A172 (cell line): ENCODE results near the gene SLC4A2. TPM values are rescaled to one million over a fixed set of nuclear protein-coding genes. Genes with fewer than 3 reads are reported as not detected.

ENCODE experiments used
- total RNA-seq: library from RNA; depleted of rRNA; stranded (reverse); fragments of >200 nt; shearing (Covaris generic); gene quantifications from 2 replicates; pipeline ENCODE4 v1.2.3, GENCODE V29; 2014; rRNA removed

SLC4A2 gene
- total RNA-seq, 1 experiment from 2014 or later, result 238 TPM

Other genes starting within 250 kb of the SLC4A2 start
- gene AOC1, start 207.1 kb upstream of the SLC4A2 start, total RNA-seq, result not detected in 2 replicates
- 1.7 and 3.5 TPM in 2 replicates for gene KCNH2, start 81.3 kb upstream of the SLC4A2 start, total RNA-seq
- 0.74 and 2.5 TPM in 2 replicates for gene NOS3, start 68.6 kb upstream of the SLC4A2 start, total RNA-seq
- gene ATG9B, start 35.1 kb upstream of the SLC4A2 start, total RNA-seq, result not detected in 2 replicates
- 35.6 and 40.2 TPM in 2 replicates for gene ABCB8, start 31.1 kb upstream of the SLC4A2 start, total RNA-seq
- 0.31 and 0.53 TPM in 2 replicates for gene ASIC3, start 11.1 kb upstream of the SLC4A2 start, total RNA-seq
- 57.0 and 58.7 TPM in 2 replicates for gene CDK5, start 1.7 kb upstream of the SLC4A2 start, total RNA-seq
- 95.4 and 118 TPM in 2 replicates for gene FASTK, start 21.2 kb downstream of the SLC4A2 start, total RNA-seq
- 28.9 and 42.8 TPM in 2 replicates for gene TMUB1, start 23.9 kb downstream of the SLC4A2 start, total RNA-seq
- gene AGAP3, start 26.9 kb downstream of the SLC4A2 start, total RNA-seq, result 46.4 and 58.9 TPM in 2 replicates
- gene GBX1, start 108.1 kb downstream of the SLC4A2 start, total RNA-seq, result 0.41 TPM in 1 of 2 replicates, not detected in the other
- not detected in 2 replicates for gene ASB10, start 127.7 kb downstream of the SLC4A2 start, total RNA-seq
- gene H2BK1, start 150.9 kb downstream of the SLC4A2 start, total RNA-seq, result not detected in 2 replicates
- 55.6 and 65.6 TPM in 2 replicates for gene ABCF2, start 167.6 kb downstream of the SLC4A2 start, total RNA-seq
- gene CHPF2, start 172.9 kb downstream of the SLC4A2 start, total RNA-seq, result 36.5 and 37.8 TPM in 2 replicates
- 22.2 and 26.7 TPM in 2 replicates for gene SMARCD3, start 189.1 kb downstream of the SLC4A2 start, total RNA-seq